ENCODE measurements around the gene SDHAF2. TPM values are rescaled to one million over a fixed set of nuclear protein-coding genes. Genes with fewer than 3 reads are reported as not detected.

Gene SDHAF2
- total and polyA plus RNA-seq, 9 of the 15 experiments (the other 6 are each of a cell fraction or from before 2014, with no cell fraction given), result 21.2 to 144 (median 40.4) TPM

DNA sequence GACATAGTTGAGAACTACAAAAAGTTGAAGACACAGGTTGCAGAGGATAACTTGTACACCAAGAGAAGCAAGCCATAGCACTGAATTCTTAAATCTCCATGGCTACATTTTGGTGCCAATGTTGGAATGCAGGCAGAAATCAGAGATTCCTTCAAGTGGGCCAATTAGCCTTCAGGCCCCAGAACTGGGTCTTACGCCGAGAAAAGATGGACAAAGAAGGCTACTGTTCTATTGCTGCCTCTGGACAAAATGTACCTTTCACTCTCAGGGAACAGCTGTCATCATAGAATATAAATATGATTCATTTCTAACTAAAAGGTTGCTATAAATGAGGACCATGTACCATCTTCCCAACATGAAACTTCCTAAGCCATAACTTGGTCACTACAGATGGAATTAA, 23.9 kb upstream of the SDHAF2 start:
- Histone ChIP-seq H3K36me3 (ENCODE audit: control insufficient read depth, insufficient read depth, low read length) (peaks cover 90% of the 10 kb centered on the region), H3K4me1 (replicated peaks in 1 of 2; ENCODE audit: control insufficient read depth in 2 of 2, insufficient read depth in 2 of 2, low read length in 2 of 2) (no peaks in the 10 kb centered on the region), H3K9ac (ENCODE audit: insufficient read depth in 1 of 2, low read depth in 2 of 2, low read length in 2 of 2) (no peak overlapping the region), H3K79me2 (ENCODE audit: control insufficient read depth, insufficient read depth, low read length) (no peaks in the 10 kb centered on the region), H3K27ac (ENCODE audit: extremely low read depth, low read depth, low read length) (no peak overlapping the region), H3K4me2 (ENCODE audit: insufficient read depth, low read length) (no peak overlapping the region), H3K4me3 (no peak overlapping the region), H3K9me1 (ENCODE audit: control insufficient read depth, insufficient read depth, low read length) (no peaks in the 10 kb centered on the region), H4K20me1 (replicated peaks; ENCODE audit: control insufficient read depth, insufficient read depth, low read length) (no peaks in the 10 kb centered on the region), H3K9me3 (replicated peaks; ENCODE audit: control insufficient read depth, insufficient read depth, low read depth, low read length) (no peaks in the 10 kb centered on the region), H2AFZ (ENCODE audit: low read depth, low read length) (no peak overlapping the region), H3K27me3 (ENCODE audit: control insufficient read depth in 2 of 2, insufficient read depth in 2 of 2, low read length in 2 of 2) (no peaks in the 10 kb centered on the region)
- CTCF ChIA-PET (ENCODE audit: low intra/inter-chr PET ratio), result no interaction called here
- POLR2A ChIA-PET, result interaction anchor here (0.6 to 1.6 kb wide), 5 partner anchors 11 to 24 kb away, joined by 3 to 5 read pairs (median 3); partner anchors contain the start of genes CPSF7 and SDHAF2
- in situ Hi-C loops (cut with MboI) (no loop called here), intact Hi-C loops (cut with micrococcal nuclease) (no loop called here)
- DNase-seq (ENCODE audit: extremely low read depth in 1 of 4, low spot score in 3 of 4), result no peak
- BruUV-seq (replicated peaks), result no TSS peak
- ATAC-seq, result no peak
- no peak for FAIRE-seq
- 93% methylated on average over 2 of the region's 2 CpGs for WGBS (ENCODE audit: insufficient coverage, low coverage, missing lambda C conversion rate)
- TF ChIP-seq ZNF124 (CRISPR knock-in tag; IDR thresholded peaks at IDR 0.05) (no peak), ZFP30 (CRISPR knock-in tag; IDR thresholded peaks at IDR 0.05; ENCODE audit: borderline replicate concordance) (no peak), ZNF239 (CRISPR knock-in tag; IDR thresholded peaks at IDR 0.05) (no peak), ESRRA (IDR thresholded peaks at IDR 0.05; ENCODE audit: borderline replicate concordance, low read depth) (no peak), HMGN3 (IDR thresholded peaks at IDR 0.05; ENCODE audit: borderline replicate concordance, extremely low read depth, insufficient read length, low read depth, low read length) (no peak), ZNF518B (CRISPR knock-in tag; IDR thresholded peaks at IDR 0.05) (no peak), SNIP1 (IDR thresholded peaks at IDR 0.05; ENCODE audit: low read depth) (no peak), PHF8 (IDR thresholded peaks at IDR 0.05; ENCODE audit: borderline replicate concordance, low read length) (no peak), JUNB (CRISPR knock-in tag; conservative IDR thresholded peaks at IDR 0.05) (no peak), CBX2 (IDR thresholded peaks at IDR 0.05; ENCODE audit: insufficient read depth, low read length, poor library complexity, severe bottlenecking) (no peak), ZNF316 (IDR thresholded peaks at IDR 0.05) (no peak)
- TF ChIP-seq, protein P1, sequence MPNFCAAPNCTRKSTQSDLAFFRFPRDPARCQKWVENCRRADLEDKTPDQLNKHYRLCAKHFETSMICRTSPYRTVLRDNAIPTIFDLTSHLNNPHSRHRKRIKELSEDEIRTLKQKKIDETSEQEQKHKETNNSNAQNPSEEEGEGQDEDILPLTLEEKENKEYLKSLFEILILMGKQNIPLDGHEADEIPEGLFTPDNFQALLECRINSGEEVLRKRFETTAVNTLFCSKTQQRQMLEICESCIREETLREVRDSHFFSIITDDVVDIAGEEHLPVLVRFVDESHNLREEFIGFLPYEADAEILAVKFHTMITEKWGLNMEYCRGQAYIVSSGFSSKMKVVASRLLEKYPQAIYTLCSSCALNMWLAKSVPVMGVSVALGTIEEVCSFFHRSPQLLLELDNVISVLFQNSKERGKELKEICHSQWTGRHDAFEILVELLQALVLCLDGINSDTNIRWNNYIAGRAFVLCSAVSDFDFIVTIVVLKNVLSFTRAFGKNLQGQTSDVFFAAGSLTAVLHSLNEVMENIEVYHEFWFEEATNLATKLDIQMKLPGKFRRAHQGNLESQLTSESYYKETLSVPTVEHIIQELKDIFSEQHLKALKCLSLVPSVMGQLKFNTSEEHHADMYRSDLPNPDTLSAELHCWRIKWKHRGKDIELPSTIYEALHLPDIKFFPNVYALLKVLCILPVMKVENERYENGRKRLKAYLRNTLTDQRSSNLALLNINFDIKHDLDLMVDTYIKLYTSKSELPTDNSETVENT (CRISPR knock-in tag; IDR thresholded peaks at IDR 0.05), result no peak
- TF ChIP-seq, protein P2, sequence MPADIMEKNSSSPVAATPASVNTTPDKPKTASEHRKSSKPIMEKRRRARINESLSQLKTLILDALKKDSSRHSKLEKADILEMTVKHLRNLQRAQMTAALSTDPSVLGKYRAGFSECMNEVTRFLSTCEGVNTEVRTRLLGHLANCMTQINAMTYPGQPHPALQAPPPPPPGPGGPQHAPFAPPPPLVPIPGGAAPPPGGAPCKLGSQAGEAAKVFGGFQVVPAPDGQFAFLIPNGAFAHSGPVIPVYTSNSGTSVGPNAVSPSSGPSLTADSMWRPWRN (IDR thresholded peaks at IDR 0.05; ENCODE audit: low read depth), result no peak
- TF ChIP-seq, protein P3, sequence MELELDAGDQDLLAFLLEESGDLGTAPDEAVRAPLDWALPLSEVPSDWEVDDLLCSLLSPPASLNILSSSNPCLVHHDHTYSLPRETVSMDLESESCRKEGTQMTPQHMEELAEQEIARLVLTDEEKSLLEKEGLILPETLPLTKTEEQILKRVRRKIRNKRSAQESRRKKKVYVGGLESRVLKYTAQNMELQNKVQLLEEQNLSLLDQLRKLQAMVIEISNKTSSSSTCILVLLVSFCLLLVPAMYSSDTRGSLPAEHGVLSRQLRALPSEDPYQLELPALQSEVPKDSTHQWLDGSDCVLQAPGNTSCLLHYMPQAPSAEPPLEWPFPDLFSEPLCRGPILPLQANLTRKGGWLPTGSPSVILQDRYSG (tag; conservative IDR thresholded peaks at IDR 0.05; ENCODE audit: low read depth), result no peak
